HG03108 (cell line): ENCODE results near the gene KLHL29.

Experiments
- ATAC-seq: cut with Tn5 transposase; IDR thresholded peaks from one replicate; pipeline ENCODE4 v1.9.1; 2021; ENCODE audit warnings: moderate library complexity; ENCODE audit not compliant: unreplicated experiment

Gene KLHL29

GRCh38 chr2:23467618-23468017, 82.6 kb downstream of the KLHL29 start:
- no peak for ATAC-seq

- ATAC-seq: no peak
Observed at GRCh38 chr2:23468474-23469141, 83.6 kb downstream of the KLHL29 start.

GRCh38 chr2:23469142-23469540, 84.2 kb downstream of the KLHL29 start:
- ATAC-seq: no peak

DNA sequence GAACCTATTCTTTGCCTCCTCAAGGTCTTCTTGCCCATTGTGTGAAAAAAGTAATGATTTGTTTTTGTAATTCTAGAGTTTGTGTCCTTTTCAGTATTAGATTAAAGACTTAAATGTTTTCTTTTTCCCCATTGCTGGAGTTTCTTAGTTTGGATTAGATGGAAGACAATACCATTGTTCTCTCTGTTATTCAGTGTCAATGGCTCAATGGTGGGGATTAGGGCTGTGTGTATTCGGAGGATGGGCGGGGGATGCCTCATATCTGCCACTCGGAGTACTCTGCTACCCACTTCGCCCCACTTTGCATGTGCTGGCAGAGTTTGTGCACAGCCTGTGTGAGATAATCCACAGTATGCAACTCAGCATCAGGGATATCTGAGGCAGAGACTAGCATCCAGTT, 90.1 kb downstream of the KLHL29 start:
- no peak for ATAC-seq

- no peak for ATAC-seq
Observed at GRCh38 chr2:23475473-23475872, 90.5 kb downstream of the KLHL29 start.

DNA sequence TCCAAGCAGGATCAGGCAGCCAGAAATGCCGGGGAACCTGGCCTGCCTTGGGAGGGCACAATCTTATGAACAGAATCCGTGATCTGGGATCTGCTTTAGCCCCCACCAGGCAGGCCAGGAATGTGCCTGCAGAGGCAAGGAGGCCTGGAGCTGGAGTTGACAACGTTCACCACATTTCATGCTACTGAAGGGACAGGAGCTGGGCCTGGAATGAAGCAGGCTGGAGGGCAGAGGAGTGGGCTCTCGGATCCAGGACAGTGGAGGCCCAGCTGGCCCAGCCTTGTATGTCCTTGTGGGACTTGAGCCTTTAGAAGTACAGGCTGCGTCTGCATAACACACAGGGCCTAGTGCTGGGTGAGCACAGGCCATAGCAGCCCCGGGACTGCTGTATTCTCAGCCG, 91.8 kb downstream of the KLHL29 start:
- no peak for ATAC-seq

DNA sequence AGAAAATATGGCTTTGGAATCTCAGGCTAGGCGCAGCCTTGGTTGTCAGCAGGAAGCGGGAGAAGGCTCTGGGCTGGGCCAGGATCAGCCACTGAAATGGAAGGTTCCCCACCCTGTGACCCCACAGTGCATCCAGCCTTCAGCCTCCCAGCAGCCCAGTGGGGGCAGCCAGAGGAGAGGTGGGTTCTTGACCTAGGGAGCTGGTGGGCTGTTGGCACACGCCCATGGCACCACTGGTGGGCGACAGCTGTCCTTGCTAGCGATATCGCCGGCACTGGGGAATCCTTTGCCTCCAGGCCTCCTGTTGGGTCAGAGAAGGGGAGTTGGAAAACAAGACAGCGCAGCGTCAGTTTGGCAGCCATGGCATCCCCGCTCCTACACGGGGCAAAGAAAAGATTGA, 92.4 kb downstream of the KLHL29 start:
- ATAC-seq: no peak

DNA sequence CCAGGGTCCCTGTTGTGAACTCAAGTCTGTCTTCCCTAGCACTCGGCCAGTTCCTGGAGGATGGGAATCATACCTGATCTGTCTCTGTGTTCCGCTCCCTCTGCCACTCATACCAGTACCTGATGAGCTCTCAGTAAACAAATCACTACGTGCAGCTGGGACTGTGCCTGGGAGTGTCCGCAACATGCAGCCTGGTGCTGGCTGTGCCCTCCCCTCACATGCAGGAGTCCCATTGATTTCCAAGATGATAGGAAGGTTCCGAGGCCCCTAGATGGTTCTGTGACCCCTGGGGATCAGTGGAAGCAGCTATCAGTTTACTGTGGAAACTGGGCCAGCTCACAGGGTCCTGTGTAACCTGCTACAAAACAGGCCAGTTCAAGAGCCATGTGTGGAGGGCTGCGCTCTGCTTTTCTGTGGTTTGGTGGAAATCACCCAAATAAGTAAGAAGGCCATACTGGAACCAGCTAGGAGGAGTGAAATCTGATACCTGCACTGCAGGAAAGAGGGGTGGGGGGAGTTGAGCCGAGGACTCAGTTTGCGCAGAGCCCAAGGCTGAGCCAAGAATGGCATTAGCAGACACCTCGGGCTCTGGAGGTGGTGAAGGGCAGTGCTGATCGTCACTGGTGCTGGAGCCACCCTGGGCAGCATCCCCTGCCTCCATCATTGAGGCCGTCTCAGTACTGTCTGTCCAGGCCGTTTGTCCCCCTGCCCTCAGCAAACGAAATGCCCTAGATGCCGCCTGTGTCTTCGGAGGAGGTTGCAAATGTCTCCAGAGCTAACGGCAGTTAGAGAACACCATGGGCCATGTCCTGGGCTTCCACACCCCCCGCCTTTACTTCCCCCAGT, 93.3 kb downstream of the KLHL29 start:
- no peak for ATAC-seq

GRCh38 chr2:23478933-23479683, 94.1 kb downstream of the KLHL29 start:
- ATAC-seq: no peak

- no peak for ATAC-seq
Observed at GRCh38 chr2:23480957-23481797, 96.2 kb downstream of the KLHL29 start.

DNA sequence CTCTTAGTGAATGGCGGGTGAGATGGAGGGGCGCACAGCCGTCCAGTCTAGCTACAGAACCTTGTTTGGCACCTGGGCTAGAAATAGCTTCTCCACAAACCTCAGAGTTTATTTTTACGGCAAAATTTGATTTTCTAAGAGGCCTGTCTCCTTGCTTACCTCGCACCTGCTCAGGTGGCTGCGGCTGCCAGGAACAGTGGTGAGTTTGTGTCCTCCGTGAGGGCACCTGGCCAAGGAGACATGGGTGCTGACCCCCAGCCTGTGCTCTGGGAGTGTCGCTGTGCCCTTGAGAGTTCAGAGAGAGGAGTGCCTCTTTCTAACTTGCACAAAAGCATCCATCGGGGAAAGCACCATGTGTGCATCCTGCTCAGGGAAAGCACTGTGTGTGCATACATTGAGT, 97.2 kb downstream of the KLHL29 start:
- no peak for ATAC-seq

- no peak for ATAC-seq
Observed at GRCh38 chr2:23482607-23483006, 97.6 kb downstream of the KLHL29 start.

DNA sequence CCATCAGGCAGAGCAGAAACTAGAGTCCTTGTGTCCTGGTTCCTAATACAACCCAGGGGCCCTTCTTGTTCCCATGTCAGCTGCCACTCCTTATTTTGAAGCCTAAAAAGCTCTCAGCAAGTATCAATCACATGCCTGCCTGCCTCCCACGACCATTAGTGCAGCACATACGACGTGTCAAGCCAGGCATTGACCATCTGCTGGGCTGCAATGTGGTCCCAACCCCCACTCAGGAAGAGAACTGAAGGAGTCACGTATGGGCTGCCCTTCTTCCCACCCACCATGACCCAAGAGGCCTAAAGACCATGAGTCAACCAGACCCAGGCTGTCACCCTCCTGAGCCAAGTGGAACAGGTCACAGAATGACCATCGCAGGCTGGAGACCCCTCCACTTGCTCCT, 98.8 kb downstream of the KLHL29 start:
- no peak for ATAC-seq

GRCh38 chr2:23484275-23484674, 99.3 kb downstream of the KLHL29 start:
- no peak for ATAC-seq

GRCh38 chr2:23484767-23485166, 99.8 kb downstream of the KLHL29 start:
- ATAC-seq: no peak

- no peak for ATAC-seq
Observed at GRCh38 chr2:23485261-23485660, 100.3 kb downstream of the KLHL29 start.

DNA sequence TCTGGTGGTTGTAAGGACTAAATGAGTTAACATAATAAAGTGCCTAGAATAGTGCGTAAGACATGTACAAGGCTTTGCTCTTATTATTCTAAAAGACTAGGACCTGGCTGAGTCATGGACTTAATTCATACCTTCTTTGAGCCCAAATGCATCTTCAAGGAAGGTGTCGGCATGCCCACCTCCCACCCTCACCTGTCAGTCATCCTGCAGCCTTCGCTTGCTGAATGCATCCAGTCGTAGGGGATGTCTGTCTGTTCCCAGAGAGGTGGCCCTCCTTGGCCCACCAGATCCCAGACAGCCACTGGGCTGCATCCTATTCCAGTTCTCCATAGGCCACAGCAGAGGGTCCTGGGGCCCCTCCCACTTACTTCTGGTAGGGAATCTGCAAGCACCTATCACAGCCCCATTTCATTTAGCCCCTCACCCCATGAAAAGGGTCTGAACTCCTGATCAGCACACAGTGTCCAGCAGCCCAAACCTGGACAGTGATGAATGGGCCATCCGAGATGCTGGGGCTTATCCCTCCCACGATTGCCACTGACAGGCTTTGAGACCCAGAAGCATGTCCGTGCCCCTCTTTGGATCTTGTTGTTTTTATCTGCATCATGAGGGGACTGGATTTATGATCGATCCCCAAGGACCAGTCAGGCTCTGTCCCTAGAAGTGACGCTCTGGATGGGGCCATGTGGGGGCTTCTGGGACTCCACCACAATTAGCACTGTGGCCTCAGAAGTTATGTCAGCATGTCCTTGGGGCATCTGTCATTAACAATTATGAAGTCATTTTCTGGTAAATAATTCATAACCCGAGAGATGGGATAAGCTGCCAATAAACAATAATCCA, 101.1 kb downstream of the KLHL29 start:
- no peak for ATAC-seq

- no peak for ATAC-seq
Observed at GRCh38 chr2:23486684-23487075, 101.7 kb downstream of the KLHL29 start.

GRCh38 chr2:23487735-23488492, 102.9 kb downstream of the KLHL29 start:
- ATAC-seq: no peak
